A673 (cell line): ENCODE data around the gene PGGHG. TPM values are rescaled to one million over a fixed set of nuclear protein-coding genes. Genes with fewer than 3 reads are reported as not detected.
"Not testable (repeated sequence)": the region's sequence is repeated elsewhere in the genome, so short reads cannot be mapped to it uniquely, and the experiment has no call there.

Source experiments
- BruUV-seq: library from RNA; stranded (reverse); fragments of 400-500 nt; replicated peaks from 2 replicates; lab custom pipeline; 2021; lab: Mats Ljungman, UMichigan
- CTCF ChIA-PET: fragments of 300-600 bp; sonication (Branson Sonifier 250); formaldehyde crosslinking; loops from one replicate; lab custom pipeline; 2022; ENCODE audit warnings: antibody characterized with exemption; lab: Charles Lee
- POLR2A ChIA-PET: fragments of 300-600 bp; sonication (Branson Sonifier 250); formaldehyde crosslinking; loops from one replicate; lab custom pipeline; 2022; ENCODE audit warnings: antibody characterized with exemption; ENCODE audit not compliant: low non-redundant PET; lab: Charles Lee
- DNase-seq: peaks from one replicate; pipeline ENCODE4 v3.0.0-alpha.2; 2015; ENCODE audit warnings: low spot score
- H3K27ac ChIP-seq: fragments of 200-600 bp; sonication (generic); 2 replicates; pipeline ENCODE4 v1.5.1; 2016; ENCODE audit warnings: mixed run types, low read depth, mild to moderate bottlenecking, mixed read lengths, antibody characterized with exemption, low read length; ENCODE audit not compliant: poor library complexity, severe bottlenecking
- H3K27me3 ChIP-seq: fragments of 200-600 bp; sonication (generic); replicated peaks from 2 replicates; pipeline ENCODE4 v1.6.1; 2017; ENCODE audit warnings: mixed run types, low read depth, mild to moderate bottlenecking, mixed read lengths, antibody characterized with exemption, low read length; ENCODE audit not compliant: insufficient read depth, poor library complexity
- H3K36me3 ChIP-seq: fragments of 200-600 bp; sonication (generic); 2 replicates; pipeline ENCODE4 v1.6.1; 2016; ENCODE audit warnings: mixed run types, mild to moderate bottlenecking, mixed read lengths, antibody characterized with exemption, low read length; ENCODE audit not compliant: insufficient read depth, poor library complexity, severe bottlenecking
- H3K4me1 ChIP-seq: fragments of 200-600 bp; sonication (generic); 2 replicates; pipeline ENCODE4 v1.6.1; 2017; ENCODE audit warnings: mixed run types, mild to moderate bottlenecking, mixed read lengths, antibody characterized with exemption, low read length; ENCODE audit not compliant: insufficient read depth, poor library complexity, severe bottlenecking
- H3K4me3 ChIP-seq: fragments of 200-600 bp; sonication (generic); 2 replicates; pipeline ENCODE4 v1.5.1; 2016; ENCODE audit warnings: low read depth, mixed run types, mild to moderate bottlenecking, mixed read lengths, low read length; ENCODE audit not compliant: poor library complexity, severe bottlenecking
- H3K9me3 ChIP-seq: fragments of 200-600 bp; sonication (generic); 2 replicates; pipeline ENCODE4 v1.6.1; 2016; ENCODE audit warnings: mixed run types, low read depth, mild to moderate bottlenecking, mixed read lengths, antibody characterized with exemption, low read length; ENCODE audit not compliant: poor library complexity, severe bottlenecking
- CTCF ChIP-seq: fragments of 300-800, 200-600 bp; sonication (generic); conservative IDR thresholded peaks from 2 replicates; pipeline ENCODE4 v1.5.1; 2017; ENCODE audit warnings: low read depth, mild to moderate bottlenecking, antibody characterized with exemption, low read length, moderate library complexity, mixed read lengths
- EZH2 ChIP-seq: fragments of 200-600 bp; sonication (generic); IDR thresholded peaks from 2 replicates; pipeline ENCODE4 v1.6.1; 2017; ENCODE audit warnings: borderline replicate concordance, low read depth, mild to moderate bottlenecking, mixed read lengths, antibody characterized with exemption, low read length; ENCODE audit not compliant: poor library complexity, severe bottlenecking
- intact Hi-C: fragments of 100-400 bp; cut with micrococcal nuclease; formaldehyde crosslinking; loops from one replicate; pipeline ENCODE4 v1.10.0; 2022; ENCODE audit not compliant: unreplicated experiment
- total RNA-seq: library from RNA; stranded (reverse); gene quantifications from 2 replicates; pipeline ENCODE4 v1.2.3, GENCODE V29; 2021

PGGHG gene
- total RNA-seq, 1 experiment from 2014 or later = 5.4 TPM

DNA sequence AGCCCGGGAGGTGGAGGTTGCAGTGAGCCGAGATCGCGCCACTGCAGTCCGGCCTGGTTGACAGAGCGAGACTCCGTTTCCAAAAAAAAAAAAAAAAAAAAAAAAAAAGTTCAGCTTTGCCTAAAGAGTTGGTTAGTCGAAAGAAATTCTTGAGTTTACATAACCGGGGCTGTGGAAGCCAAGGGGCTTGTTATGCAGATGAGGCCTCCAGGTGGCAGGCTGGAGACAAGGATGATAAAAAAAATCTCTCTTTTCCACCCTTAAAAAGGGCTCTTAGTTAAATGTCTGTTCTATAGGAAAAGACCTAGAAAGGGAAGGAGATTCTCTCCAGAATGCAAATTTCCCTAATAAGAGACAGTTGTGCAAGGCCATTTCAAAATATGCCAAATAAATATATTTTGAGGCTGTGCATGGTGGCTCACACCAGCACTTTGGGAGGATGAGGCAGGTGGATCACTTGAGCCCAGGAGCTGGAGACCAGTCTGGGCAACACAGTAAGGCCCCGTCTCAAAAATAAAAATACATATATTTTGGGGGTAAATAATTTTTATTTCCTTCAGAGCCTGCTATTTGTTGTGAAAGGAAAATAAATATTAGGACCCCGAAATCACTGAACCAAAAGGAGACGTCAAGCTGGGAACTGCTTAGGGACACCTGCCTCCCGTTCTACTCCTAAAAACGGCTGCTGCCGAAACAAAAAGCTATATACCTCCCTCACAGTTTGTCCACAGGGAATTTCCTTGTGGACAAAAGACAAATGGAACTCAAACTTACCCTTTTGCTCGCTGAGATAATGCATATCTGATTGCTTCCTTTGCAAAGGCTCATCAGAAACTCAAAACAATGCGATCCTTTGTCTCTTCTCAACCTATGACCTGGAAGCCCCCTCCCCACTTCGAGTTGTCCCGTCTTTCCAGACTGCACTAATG is 16.3 kb downstream of the PGGHG start:
- intact Hi-C loops = loop anchor here (10.0 kb wide), 1 partner anchor 50 kb away; no protein-coding TSS in a partner anchor
- no peak overlapping the region for H3K27ac ChIP-seq
- H3K36me3 ChIP-seq = no peaks in the 10 kb centered on the region
- peak; percentile 64 for DNase-seq
- H3K4me3 ChIP-seq = no peak overlapping the region
- ChIA-PET POLR2A (no interaction called here), CTCF (interaction anchor here (0.6 to 1.5 kb wide), 3 partner anchors 54 to 63 kb away, joined by 3 to 8 read pairs (median 3); no protein-coding TSS in a partner anchor)
- no peaks in the 10 kb centered on the region for H3K27me3 ChIP-seq
- peaks cover 16% of the 10 kb centered on the region for H3K4me1 ChIP-seq
- peak; percentile 73 for TF ChIP-seq CTCF
- no peak for TF ChIP-seq EZH2
- no TSS peak for BruUV-seq
- H3K9me3 ChIP-seq = no peaks in the 10 kb centered on the region

DNA sequence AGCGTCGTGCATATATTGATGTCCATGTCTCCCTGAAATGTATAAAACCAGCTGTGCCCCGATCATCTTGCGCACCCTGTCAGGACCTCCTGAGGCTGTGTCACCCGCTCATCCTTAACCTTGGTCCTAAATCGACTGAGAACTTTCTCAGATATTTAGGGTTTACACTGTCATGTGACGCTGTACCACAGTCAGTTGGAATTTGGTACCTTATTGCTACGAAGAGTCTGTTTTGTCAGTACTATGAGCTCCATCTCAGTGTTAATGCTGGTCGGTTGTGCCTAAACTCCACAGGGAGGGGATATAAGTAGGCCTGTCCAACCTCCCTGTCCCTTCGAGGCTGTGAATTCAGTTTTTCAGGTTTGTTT is 16.9 kb downstream of the PGGHG start:
- Histone ChIP-seq H3K27me3 (no peaks in the 10 kb centered on the region), H3K27ac (no peak overlapping the region), H3K4me1 (peaks cover 16% of the 10 kb centered on the region), H3K36me3 (no peaks in the 10 kb centered on the region), H3K4me3 (no peak overlapping the region), H3K9me3 (no peaks in the 10 kb centered on the region)
- intact Hi-C loops = loop anchor here (10.0 kb wide), 1 partner anchor 49 kb away; no protein-coding TSS in a partner anchor
- no TSS peak for BruUV-seq
- ChIA-PET CTCF (interaction anchor here (0.9 to 1.5 kb wide), 2 partner anchors 55 to 56 kb away, joined by 3 read pairs; no protein-coding TSS in a partner anchor), POLR2A (no interaction called here)
- no peak for TF ChIP-seq EZH2
- no peak for TF ChIP-seq CTCF
- no peak for DNase-seq

DNA sequence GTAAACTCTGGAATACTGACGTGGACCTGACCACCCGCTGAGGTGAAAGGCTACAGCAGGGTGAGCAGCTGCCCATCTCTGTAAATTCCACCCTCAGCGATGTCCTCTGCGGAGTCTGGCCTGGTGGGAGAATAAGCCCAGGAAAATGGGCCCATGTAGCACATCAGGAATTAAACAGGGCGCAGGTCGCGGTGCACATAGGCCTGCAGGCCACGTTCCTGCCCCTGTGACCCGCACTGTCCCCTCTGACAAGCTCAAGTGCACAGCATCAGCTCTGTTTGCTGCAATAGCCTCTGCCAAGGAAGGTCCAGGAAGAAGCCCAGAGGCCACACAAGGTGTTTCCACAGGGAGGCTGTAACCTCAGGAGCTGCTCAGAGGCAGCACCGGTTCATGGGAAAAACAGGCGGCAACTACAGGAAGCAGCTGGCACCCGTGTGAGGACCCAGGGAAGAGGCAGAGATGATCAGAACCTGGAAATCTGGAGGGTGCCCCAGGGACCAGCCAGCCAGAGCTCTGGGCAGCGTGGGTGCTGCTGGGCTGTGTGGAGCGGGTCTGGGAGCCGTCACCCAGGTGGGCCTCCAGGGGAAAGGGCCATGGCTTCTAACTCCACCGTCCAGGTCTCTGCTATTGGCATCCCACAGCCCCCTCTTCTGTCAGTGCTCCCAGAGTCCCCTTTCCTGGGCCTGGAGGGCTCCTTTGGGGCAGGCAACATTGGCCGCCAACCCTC is 17.9 kb downstream of the PGGHG start:
- no peaks in the 10 kb centered on the region for H3K36me3 ChIP-seq
- no peaks in the 10 kb centered on the region for H3K9me3 ChIP-seq
- POLR2A ChIA-PET = no interaction called here
- TF ChIP-seq EZH2 = no peak
- no peak for TF ChIP-seq CTCF
- no peaks in the 10 kb centered on the region for H3K27me3 ChIP-seq
- peak overlapping the region; percentile 23 for H3K27ac ChIP-seq
- BruUV-seq = no TSS peak
- H3K4me3 ChIP-seq = no peak overlapping the region
- CTCF ChIA-PET = no interaction called here
- intact Hi-C loops = loop anchor here (10.0 kb wide), 1 partner anchor 48 kb away; no protein-coding TSS in a partner anchor
- no peak for DNase-seq
- peaks cover 16% of the 10 kb centered on the region for H3K4me1 ChIP-seq

DNA sequence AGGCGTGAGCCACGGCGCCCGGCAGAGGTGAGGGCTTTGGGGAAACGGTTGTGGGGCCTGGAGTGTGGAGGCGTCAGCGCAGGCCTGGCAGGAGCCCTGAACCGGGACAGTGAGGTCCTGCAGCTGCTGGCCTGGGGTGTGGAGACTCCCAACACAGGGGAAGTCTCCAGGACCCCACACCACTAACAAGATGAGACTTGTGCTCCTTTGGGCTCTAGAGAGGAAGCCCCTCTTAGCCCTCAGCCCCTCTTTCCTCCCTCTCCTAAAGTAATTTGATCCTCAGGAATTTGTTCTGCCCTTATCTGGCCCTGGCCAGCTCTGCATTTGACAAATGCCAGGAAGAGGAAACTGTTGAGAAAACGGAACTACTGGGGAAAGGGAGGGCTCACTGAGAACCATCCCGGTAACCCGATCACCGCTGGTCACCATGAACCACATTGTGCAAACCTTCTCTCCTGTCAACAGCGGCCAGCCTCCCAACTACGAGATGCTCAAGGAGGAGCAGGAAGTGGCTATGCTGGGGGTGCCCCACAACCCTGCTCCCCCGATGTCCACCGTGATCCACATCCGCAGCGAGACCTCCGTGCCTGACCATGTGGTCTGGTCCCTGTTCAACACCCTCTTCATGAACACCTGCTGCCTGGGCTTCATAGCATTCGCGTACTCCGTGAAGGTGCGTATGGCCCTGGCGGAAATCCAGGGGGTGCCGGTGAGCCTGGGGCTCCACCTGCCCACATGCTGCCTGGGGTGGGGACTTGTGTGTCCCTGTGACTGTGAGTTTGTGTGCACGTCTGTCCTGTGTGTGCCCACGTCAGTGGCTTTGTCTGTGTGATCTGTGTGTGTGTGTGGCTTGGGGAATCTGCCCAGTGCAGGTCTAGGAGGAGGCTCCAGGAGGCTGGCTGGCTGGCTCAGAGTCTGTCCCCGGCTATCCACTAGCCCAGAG is 19.1 kb downstream of the PGGHG start, which contains the start of gene IFITM2:
IFITM2 (plus strand) TSS at position 51 of the 943 bp plus-strand sequence; CDS start at position 428, 377 bp downstream.
- H3K27ac ChIP-seq = peak within 1 kb of the TSS; percentile 23
- DNase-seq, CTCF ChIA-PET, H3K27me3 ChIP-seq, POLR2A ChIA-PET, H3K36me3 ChIP-seq, H3K4me3 ChIP-seq, BruUV-seq, H3K9me3 ChIP-seq: not testable (repeated sequence)
- intact Hi-C loops = loop anchor here (10.0 kb wide), 1 partner anchor 47 kb away; no protein-coding TSS in a partner anchor
- peaks cover 22% of the 10 kb centered on the region for H3K4me1 ChIP-seq
